ENCODE measurements around the gene TENT4A. TPM values are rescaled to one million over a fixed set of nuclear protein-coding genes. Genes with fewer than 3 reads are reported as not detected.
"Not testable (repeated sequence)": the region's sequence is repeated elsewhere in the genome, so short reads cannot be mapped to it uniquely, and the experiment has no call there.

The TENT4A gene
- total RNA-seq, 1 donor from 2014 or later, result 21.7 TPM

GRCh38 chr5:6768590-6769230 lies 55.5 kb downstream of the TENT4A start:
- DNase-seq (ENCODE audit: low spot score), result no peak

GRCh38 chr5:6770826-6771607 lies 57.8 kb downstream of the TENT4A start:
- DNase-seq (ENCODE audit: low spot score), result no peak

GRCh38 chr5:6772886-6773285 lies 59.7 kb downstream of the TENT4A start:
- DNase-seq (ENCODE audit: low spot score), result no peak

GRCh38 chr5:6773342-6774035 lies 60.3 kb downstream of the TENT4A start:
- DNase-seq (ENCODE audit: low spot score), result no peak

- not testable (repeated sequence) for DNase-seq (ENCODE audit: low spot score)
These were observed 61.0 kb downstream of the TENT4A start for GRCh38 chr5:6774207-6774606.

GRCh38 chr5:6774721-6775204 lies 61.5 kb downstream of the TENT4A start:
- no peak for DNase-seq (ENCODE audit: low spot score)

GRCh38 chr5:6775571-6775970 lies 62.3 kb downstream of the TENT4A start:
- DNase-seq (ENCODE audit: low spot score), result no peak

- no peak for DNase-seq (ENCODE audit: low spot score)
These were observed 67.7 kb downstream of the TENT4A start for GRCh38 chr5:6780802-6781391.

- no peak for DNase-seq (ENCODE audit: low spot score)
These were observed 68.5 kb downstream of the TENT4A start for GRCh38 chr5:6781716-6782115.

- no peak for DNase-seq (ENCODE audit: low spot score)
These were observed 70.6 kb downstream of the TENT4A start for GRCh38 chr5:6783787-6784186.

GRCh38 chr5:6784481-6784880 lies 71.2 kb downstream of the TENT4A start:
- no peak for DNase-seq (ENCODE audit: low spot score)

- DNase-seq (ENCODE audit: low spot score), result no peak
These were observed 72.1 kb downstream of the TENT4A start for GRCh38 chr5:6785161-6785860.

GRCh38 chr5:6785861-6786180 lies 72.6 kb downstream of the TENT4A start:
- DNase-seq (ENCODE audit: low spot score), result no peak

- DNase-seq (ENCODE audit: low spot score), result no peak
These were observed 73.7 kb downstream of the TENT4A start for GRCh38 chr5:6786786-6787495.

GRCh38 chr5:6787941-6788340 lies 74.7 kb downstream of the TENT4A start:
- DNase-seq (ENCODE audit: low spot score), result no peak

- DNase-seq (ENCODE audit: low spot score), result no peak
These were observed 75.2 kb downstream of the TENT4A start for GRCh38 chr5:6788439-6788838.

GRCh38 chr5:6788956-6789649 lies 75.9 kb downstream of the TENT4A start:
- DNase-seq (ENCODE audit: low spot score), result peak; percentile 55

- no peak for DNase-seq (ENCODE audit: low spot score)
These were observed 77.2 kb downstream of the TENT4A start for GRCh38 chr5:6790346-6790865.

- no peak for DNase-seq (ENCODE audit: low spot score)
These were observed 77.8 kb downstream of the TENT4A start for GRCh38 chr5:6791031-6791430.

GRCh38 chr5:6792376-6792775 lies 79.1 kb downstream of the TENT4A start:
- DNase-seq (ENCODE audit: low spot score), result no peak

All from umbilical cord (tissue), 2 donors.